Vagina (tissue), 2 donors: ENCODE measurements around the gene STARD13.

Experiments used
- POLR2A ChIP-seq, 2 donors: fragments of 450-650 bp; IDR thresholded peaks; one replicate each; pipeline ENCODE4 v1.6.1; 2017; ENCODE audit warnings: antibody characterized with exemption in 2 of 2, mild to moderate bottlenecking in 2 of 2, moderate library complexity in 2 of 2
- POLR2AphosphoS5 ChIP-seq, 2 donors: sonication (generic); formaldehyde crosslinking; IDR thresholded peaks; one replicate each; pipeline ENCODE4 v1.9.0; 2017; ENCODE audit warnings: antibody characterized with exemption in 2 of 2, mild to moderate bottlenecking in 2 of 2, low read depth in 1 of 2; ENCODE audit not compliant: insufficient read depth in 1 of 2

DNA sequence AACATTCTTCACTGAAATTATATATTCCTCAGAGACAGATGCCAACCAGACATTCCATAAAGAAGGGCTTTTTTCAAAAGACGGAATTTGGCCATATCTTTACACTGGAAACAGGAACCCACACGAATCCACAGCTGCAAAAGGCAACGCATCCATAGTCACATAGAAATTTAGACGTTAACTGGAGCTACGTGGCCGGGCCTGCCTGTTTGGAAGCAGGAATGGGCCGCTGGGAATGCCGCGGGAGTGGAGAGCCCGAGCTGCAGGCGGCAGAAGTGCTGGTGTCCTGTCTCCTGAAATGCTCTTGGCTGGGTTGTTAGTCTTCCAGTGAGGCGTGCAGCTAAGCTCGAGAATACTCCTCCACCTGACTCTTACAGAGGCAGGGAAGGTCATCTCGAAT, 147.1 kb downstream of the STARD13 start:
- no peak for TF ChIP-seq POLR2AphosphoS5 (IDR thresholded peaks at IDR 0.05; ENCODE audit: insufficient read depth in 1 of 2, low read depth in 1 of 2)
- no peak for TF ChIP-seq POLR2A (IDR thresholded peaks at IDR 0.05)
